Suprapubic skin (tissue), 4 donors: Measurements from ENCODE around the gene HINT2. TPM values are rescaled to one million over a fixed set of nuclear protein-coding genes. Genes with fewer than 3 reads are reported as not detected.

Experiments
- DNase-seq, 2 donors: peaks; one replicate each; pipeline ENCODE4 v3.0.0-alpha.2; 2019; ENCODE audit warnings: low spot score in 2 of 2
- H3K27ac ChIP-seq: fragments of 200-600 bp; sonication (generic); one replicate; pipeline ENCODE4 v1.5.1; 2019
- H3K27me3 ChIP-seq: fragments of 200-600 bp; sonication (generic); one replicate; pipeline ENCODE4 v1.5.1; 2019
- H3K36me3 ChIP-seq: fragments of 200-600 bp; sonication (generic); one replicate; pipeline ENCODE4 v1.5.1; 2019
- H3K4me1 ChIP-seq: fragments of 200-600 bp; sonication (generic); one replicate; pipeline ENCODE4 v1.5.1; 2019
- H3K4me3 ChIP-seq: fragments of 200-600 bp; sonication (generic); one replicate; pipeline ENCODE4 v1.5.1; 2019; ENCODE audit warnings: mild to moderate bottlenecking
- H3K9me3 ChIP-seq: fragments of 200-600 bp; sonication (generic); one replicate; pipeline ENCODE4 v1.5.1; 2019
- CTCF ChIP-seq, 2 donors: fragments of 200-600 bp in 1 of 2; fragments of 450-650 bp in 1 of 2; sonication (generic) in 1 of 2; IDR thresholded peaks; one replicate each; pipeline ENCODE4 v1.5.1; 2016 to 2019; ENCODE audit warnings: antibody characterized with exemption in 2 of 2, mild to moderate bottlenecking in 1 of 2, moderate library complexity in 1 of 2
- EP300 ChIP-seq: sonication (generic); formaldehyde crosslinking; IDR thresholded peaks from one replicate; pipeline ENCODE4 v1.6.1; 2017; ENCODE audit warnings: antibody characterized with exemption
- POLR2A ChIP-seq, 2 donors: fragments of 450-650 bp; IDR thresholded peaks; one replicate each; pipeline ENCODE4 v1.6.1; 2017; ENCODE audit warnings: antibody characterized with exemption in 2 of 2, mild to moderate bottlenecking in 2 of 2, moderate library complexity in 2 of 2
- POLR2AphosphoS5 ChIP-seq, 3 donors: sonication (generic); formaldehyde crosslinking; IDR thresholded peaks; one replicate each; pipeline ENCODE4 v1.6.1; 2017; ENCODE audit warnings: antibody characterized with exemption in 3 of 3
- WGBS: methylation state at CpG from one replicate; pipeline ENCODE4 v1.1.5; 2018; 5-methylcytosine and 5-hydroxymethylcytosine counted together
- total RNA-seq, 4 donors: library from RNA; depleted of rRNA; stranded (reverse); fragments of >200 nt; gene quantifications; one replicate each; pipeline ENCODE4 v1.1.0, GENCODE V29; 2016

The HINT2 gene
- total RNA-seq, 4 donors from 2014 or later = 9.5 to 34.9 (median 25.3) TPM

- WGBS = 87% methylated on average over 5 of the region's 5 CpGs
- no peaks in the 10 kb centered on the region for H3K27me3 ChIP-seq
- no peak for TF ChIP-seq POLR2A (IDR thresholded peaks at IDR 0.05)
- TF ChIP-seq CTCF (IDR thresholded peaks at IDR 0.05) = no peak
- TF ChIP-seq EP300 = no peak
- TF ChIP-seq POLR2AphosphoS5 (IDR thresholded peaks at IDR 0.05) = no peak
Observed at GRCh38 chr9:35839926-35840325, 25.1 kb upstream of the HINT2 start.

GRCh38 chr9:35836595-35836994, 21.8 kb upstream of the HINT2 start:
- no peak for DNase-seq
- 99% methylated on average over 5 of the region's 5 CpGs for WGBS
- Histone ChIP-seq H3K36me3 (no peaks in the 10 kb centered on the region), H3K9me3 (no peaks in the 10 kb centered on the region), H3K4me1 (peaks cover 38% of the 10 kb centered on the region), H3K27ac (no peak overlapping the region), H3K4me3 (no peak overlapping the region), H3K27me3 (no peaks in the 10 kb centered on the region)
- TF ChIP-seq POLR2A (IDR thresholded peaks at IDR 0.05) = no peak
- TF ChIP-seq POLR2AphosphoS5 (IDR thresholded peaks at IDR 0.05) = no peak
- TF ChIP-seq CTCF (IDR thresholded peaks at IDR 0.05) = no peak
- no peak for TF ChIP-seq EP300

More at GRCh38 chr9:35839926-35840325, 25.1 kb upstream of the HINT2 start:
- Histone ChIP-seq H3K4me3 (no peak overlapping the region), H3K4me1 (peaks cover 40% of the 10 kb centered on the region), H3K27ac (no peak overlapping the region), H3K36me3 (no peaks in the 10 kb centered on the region), H3K9me3 (no peaks in the 10 kb centered on the region)
- DNase-seq = no peak

GRCh38 chr9:35835766-35836165, 20.9 kb upstream of the HINT2 start:
- H3K27me3 ChIP-seq = no peaks in the 10 kb centered on the region
- H3K36me3 ChIP-seq = no peaks in the 10 kb centered on the region
- no peak overlapping the region for H3K4me3 ChIP-seq
- H3K4me1 ChIP-seq = peaks cover 36% of the 10 kb centered on the region
- no peak for DNase-seq
- H3K9me3 ChIP-seq = no peaks in the 10 kb centered on the region
- TF ChIP-seq CTCF (IDR thresholded peaks at IDR 0.05) (no peak), POLR2A (IDR thresholded peaks at IDR 0.05) (no peak), EP300 (no peak), POLR2AphosphoS5 (IDR thresholded peaks at IDR 0.05) (no peak)
- no peak overlapping the region for H3K27ac ChIP-seq
- 88% methylated on average over 2 of the region's 2 CpGs for WGBS

GRCh38 chr9:35835216-35835632, 20.4 kb upstream of the HINT2 start:
- Histone ChIP-seq H3K4me1 (peaks cover 41% of the 10 kb centered on the region), H3K9me3 (no peaks in the 10 kb centered on the region), H3K27ac (no peak overlapping the region), H3K36me3 (no peaks in the 10 kb centered on the region), H3K27me3 (no peaks in the 10 kb centered on the region), H3K4me3 (no peak overlapping the region)
- WGBS = 74% methylated on average over 3 of the region's 3 CpGs
- DNase-seq = peak in 1 of 2 donors; percentile 70
- TF ChIP-seq CTCF (IDR thresholded peaks at IDR 0.05) (peak in 1 of 2 donors; percentile 30), POLR2A (IDR thresholded peaks at IDR 0.05) (no peak)

- 90% methylated on average over 14 of the region's 14 CpGs for WGBS
- Histone ChIP-seq H3K4me1 (peaks cover 48% of the 10 kb centered on the region), H3K4me3 (no peak overlapping the region), H3K9me3 (no peaks in the 10 kb centered on the region), H3K36me3 (no peaks in the 10 kb centered on the region), H3K27me3 (no peaks in the 10 kb centered on the region), H3K27ac (peak overlapping the region; percentile 26)
- DNase-seq = peak in 1 of 2 donors; percentile 28
- TF ChIP-seq CTCF (IDR thresholded peaks at IDR 0.05) (no peak), POLR2A (IDR thresholded peaks at IDR 0.05) (no peak), EP300 (no peak), POLR2AphosphoS5 (IDR thresholded peaks at IDR 0.05) (no peak)
Observed at GRCh38 chr9:35834260-35835215, 19.7 kb upstream of the HINT2 start.
